ENCODE results near the gene MAP3K5. TPM values are rescaled to one million over a fixed set of nuclear protein-coding genes. Genes with fewer than 3 reads are reported as not detected.
"Not testable (repeated sequence)": the region's sequence is repeated elsewhere in the genome, so short reads cannot be mapped to it uniquely, and the experiment has no call there.

Gene MAP3K5
- total RNA-seq, 4 donors from 2014 or later = 26.9 to 64.5 (median 34.0) TPM

DNA sequence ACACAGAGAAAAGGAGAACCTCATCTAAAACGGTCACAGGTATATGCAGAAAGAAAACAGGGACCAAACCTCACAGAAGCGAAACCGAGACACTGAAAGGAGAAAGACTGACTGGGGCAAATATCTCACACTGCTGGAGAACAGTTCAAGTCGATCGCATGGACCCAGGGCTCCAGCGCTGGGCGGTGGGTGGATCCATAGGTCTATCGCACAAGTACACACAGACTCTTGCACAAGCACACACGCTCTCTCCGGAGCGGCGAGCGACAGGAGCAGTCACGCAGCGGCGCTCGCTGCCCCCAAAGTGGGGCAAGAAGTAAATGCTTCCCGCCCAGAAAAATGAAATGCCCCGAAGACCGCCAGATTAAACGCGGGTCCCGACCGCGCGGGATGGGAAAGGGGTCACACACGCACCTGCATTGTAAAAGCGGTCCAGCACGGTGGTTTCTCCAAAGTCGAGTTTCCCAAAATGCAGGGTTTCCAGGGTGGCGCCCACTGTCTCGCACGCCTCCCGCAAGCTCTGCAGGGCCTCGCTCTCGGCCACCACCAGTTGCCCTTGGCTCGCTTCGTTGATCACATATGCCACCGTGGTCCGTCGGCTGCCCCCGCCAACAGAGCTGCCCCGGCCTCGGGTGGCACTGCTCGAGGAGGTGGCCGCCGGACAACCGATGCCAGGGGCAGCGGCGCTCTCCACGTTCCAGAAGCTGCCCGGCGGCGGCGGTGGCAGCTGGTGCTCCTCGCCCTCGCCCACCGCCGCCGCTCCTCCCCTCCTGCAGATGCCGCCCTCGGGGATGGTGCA, 782 bp downstream of the MAP3K5 start:
- Histone ChIP-seq H3K27me3 (no peaks in the 10 kb centered on the region), H3K9me3 (no peaks in the 10 kb centered on the region), H3K4me3 (peak overlapping the region; percentile 66 to 96 (median 90)), H3K36me3 (no peaks in the 10 kb centered on the region), H3K27ac (peak overlapping the region; percentile 76 to 97 (median 88)), H3K4me1 (peaks cover 0 to 53% (median 19%) of the 10 kb centered on the region in 4 donors)
- DNase-seq (ENCODE audit: low spot score in 2 of 2) = peak; percentile 55 to 57
- 2 to 6% methylated on average over 25 to 45 of the region's 62 CpGs for WGBS, 2 donors
- peak in 1 of 2 donors; percentile 61 for TF ChIP-seq EP300 (IDR thresholded peaks at IDR 0.05)
- TF ChIP-seq, protein P1, sequence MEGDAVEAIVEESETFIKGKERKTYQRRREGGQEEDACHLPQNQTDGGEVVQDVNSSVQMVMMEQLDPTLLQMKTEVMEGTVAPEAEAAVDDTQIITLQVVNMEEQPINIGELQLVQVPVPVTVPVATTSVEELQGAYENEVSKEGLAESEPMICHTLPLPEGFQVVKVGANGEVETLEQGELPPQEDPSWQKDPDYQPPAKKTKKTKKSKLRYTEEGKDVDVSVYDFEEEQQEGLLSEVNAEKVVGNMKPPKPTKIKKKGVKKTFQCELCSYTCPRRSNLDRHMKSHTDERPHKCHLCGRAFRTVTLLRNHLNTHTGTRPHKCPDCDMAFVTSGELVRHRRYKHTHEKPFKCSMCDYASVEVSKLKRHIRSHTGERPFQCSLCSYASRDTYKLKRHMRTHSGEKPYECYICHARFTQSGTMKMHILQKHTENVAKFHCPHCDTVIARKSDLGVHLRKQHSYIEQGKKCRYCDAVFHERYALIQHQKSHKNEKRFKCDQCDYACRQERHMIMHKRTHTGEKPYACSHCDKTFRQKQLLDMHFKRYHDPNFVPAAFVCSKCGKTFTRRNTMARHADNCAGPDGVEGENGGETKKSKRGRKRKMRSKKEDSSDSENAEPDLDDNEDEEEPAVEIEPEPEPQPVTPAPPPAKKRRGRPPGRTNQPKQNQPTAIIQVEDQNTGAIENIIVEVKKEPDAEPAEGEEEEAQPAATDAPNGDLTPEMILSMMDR (IDR thresholded peaks at IDR 0.05) = no peak
- TF ChIP-seq POLR2A (IDR thresholded peaks at IDR 0.05) = peak in 1 of 2 donors; percentile 23

DNA sequence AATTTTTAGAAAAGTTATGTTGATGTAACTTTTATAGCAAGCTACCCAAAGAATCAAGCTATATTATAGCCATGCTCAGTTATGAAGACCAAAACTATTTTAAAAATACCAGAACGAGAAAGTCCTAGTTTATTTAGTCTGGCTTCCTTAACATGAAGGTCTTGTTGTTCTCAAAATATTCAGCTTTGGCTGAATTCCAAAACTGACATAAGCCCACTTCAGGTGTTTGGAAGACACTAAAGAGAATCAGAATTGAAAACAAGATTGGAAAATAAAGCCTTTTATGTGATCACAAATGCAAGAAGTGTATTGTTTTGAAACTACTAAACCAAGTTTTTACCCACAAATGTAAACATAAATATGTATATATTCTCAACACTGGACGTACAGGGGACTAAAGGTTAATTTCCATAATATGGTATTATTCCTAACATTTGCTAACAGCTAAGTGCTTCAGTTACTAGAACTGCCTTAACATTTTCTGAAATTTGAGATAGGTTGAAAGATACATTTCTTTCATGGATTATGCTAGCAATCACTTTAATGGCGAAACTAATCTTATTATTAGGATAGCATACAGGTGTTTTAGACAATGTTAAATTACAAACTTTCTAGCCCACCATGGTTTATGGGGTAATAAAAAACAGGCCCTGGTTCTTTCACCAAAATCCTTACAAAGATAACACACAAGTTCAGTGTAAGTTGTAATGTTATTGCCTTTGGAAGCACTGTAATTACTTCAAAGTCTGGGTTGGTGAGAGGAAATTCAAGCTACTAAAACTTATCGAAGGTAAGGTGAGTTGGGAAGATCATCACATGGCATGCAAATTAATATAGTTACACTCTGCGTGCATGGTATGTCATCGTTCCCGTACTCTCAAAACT, 1.6 kb downstream of the MAP3K5 start:
- no peak for DNase-seq (ENCODE audit: low spot score in 2 of 2)
- H3K4me3 ChIP-seq = peak overlapping the region; percentile 66 to 96 (median 90)
- H3K9me3 ChIP-seq = no peaks in the 10 kb centered on the region
- TF ChIP-seq, protein P1 (IDR thresholded peaks at IDR 0.05) = no peak
- TF ChIP-seq POLR2A (IDR thresholded peaks at IDR 0.05) (no peak), EP300 (IDR thresholded peaks at IDR 0.05) (no peak)
- H3K27me3 ChIP-seq = no peaks in the 10 kb centered on the region
- WGBS, 2 donors = 38 to 41% methylated on average over 7 of the region's 7 CpGs
- peak overlapping the region in 3 of 4 donors; percentile 79 to 97 (median 96) for H3K27ac ChIP-seq
- peaks cover 0 to 61% (median 23%) of the 10 kb centered on the region in 4 donors for H3K4me1 ChIP-seq
- H3K36me3 ChIP-seq = no peaks in the 10 kb centered on the region

DNA sequence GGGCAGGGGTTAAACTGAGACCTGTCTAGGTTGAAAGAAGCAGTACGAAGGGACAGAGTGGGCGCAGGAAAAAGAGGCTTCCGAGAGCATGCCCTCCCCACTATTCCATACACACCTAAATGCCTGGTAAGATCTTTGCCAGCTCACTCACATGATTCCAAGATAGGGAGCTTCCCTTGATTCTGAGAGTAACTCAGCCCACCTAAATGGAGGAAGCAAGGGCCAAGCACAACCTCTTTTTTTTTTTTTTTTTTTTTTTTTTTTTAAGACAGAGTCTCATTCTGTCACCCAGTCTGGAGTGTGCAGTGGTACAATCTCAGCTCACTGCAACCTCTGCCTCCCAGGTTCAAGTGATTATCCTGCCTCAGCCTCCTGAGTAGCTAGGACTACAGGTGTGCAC, 2.8 kb downstream of the MAP3K5 start:
- peak overlapping the region in 2 of 4 donors; percentile 79 to 97 for H3K27ac ChIP-seq
- not testable (repeated sequence) for H3K27me3 ChIP-seq

DNA sequence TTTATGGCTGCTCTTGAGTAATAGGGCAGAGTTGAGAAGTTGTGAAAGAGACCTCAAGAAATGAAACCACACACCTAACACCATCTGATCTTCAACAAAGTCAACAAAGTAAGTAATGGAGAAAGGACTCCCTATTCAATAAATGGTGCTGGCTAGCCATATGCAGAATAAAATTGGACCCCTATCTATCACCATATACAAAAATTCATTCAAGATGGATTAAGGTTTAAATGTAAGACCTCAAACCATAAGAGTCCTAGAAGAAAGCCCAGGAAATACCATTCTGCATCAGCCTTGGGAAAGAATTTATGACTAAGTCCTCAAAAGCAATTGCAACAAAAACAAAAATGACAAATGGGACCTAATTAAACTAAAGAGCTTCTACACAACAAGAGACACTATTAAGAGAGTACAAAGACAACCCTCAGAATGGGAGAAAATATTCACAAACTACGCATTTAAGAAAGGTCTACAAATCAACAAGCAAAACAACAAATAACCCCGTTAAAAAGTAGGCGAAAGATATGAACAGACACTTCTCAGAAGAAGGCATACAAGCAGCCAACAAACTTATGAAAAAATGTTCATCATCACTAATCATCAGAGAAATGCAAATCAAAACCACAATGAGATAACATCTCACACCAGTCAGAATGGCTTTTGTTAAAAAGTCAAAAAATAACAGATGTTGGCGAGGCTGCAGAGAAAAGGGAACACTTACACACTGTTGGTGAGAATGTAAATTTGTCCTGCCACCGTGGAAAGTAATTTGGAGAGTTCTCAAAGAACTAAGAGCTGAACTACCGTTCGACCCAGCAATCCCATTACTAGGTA, 4.0 kb downstream of the MAP3K5 start:
- H3K9me3 ChIP-seq = no peaks in the 10 kb centered on the region
- H3K27me3 ChIP-seq = no peaks in the 10 kb centered on the region
- H3K4me1 ChIP-seq = peaks cover 0 to 65% (median 30%) of the 10 kb centered on the region in 4 donors
- no peak overlapping the region for H3K4me3 ChIP-seq
- H3K27ac ChIP-seq = peak overlapping the region in 3 of 4 donors; percentile 33 to 48 (median 36)
- DNase-seq (ENCODE audit: low spot score in 2 of 2) = no peak
- no peak for TF ChIP-seq EP300 (IDR thresholded peaks at IDR 0.05)
- WGBS, 2 donors = 58 to 67% methylated on average over 7 of the region's 7 CpGs
- H3K36me3 ChIP-seq = no peaks in the 10 kb centered on the region

More for the DNA sequence above, 2.8 kb downstream of the MAP3K5 start:
- not testable (repeated sequence) for H3K9me3 ChIP-seq; DNase-seq (ENCODE audit: low spot score in 2 of 2); H3K36me3 ChIP-seq
- Histone ChIP-seq H3K4me1 (peaks cover 0 to 68% (median 30%) of the 10 kb centered on the region in 4 donors), H3K4me3 (peak overlapping the region in 1 of 4 donors; percentile 95)
- WGBS, 2 donors = 73 to 78% methylated on average over 3 of the region's 3 CpGs

DNA sequence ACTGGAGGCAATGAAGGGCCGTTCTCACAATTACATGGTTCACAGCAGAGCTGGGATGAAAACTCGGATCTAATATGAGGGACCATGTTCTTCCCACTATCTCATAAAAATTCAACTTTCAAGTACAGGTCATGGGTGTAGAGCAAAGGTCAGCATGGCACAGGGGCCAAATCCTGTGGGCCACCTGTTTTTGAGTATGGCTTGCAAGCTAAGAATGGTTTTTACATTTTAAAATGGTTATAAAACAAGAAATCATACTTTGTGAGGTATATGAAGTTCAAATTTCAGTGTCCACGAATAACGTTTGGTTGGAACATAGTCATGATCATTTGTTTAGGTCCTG, 4.6 kb downstream of the MAP3K5 start:
- H3K4me1 ChIP-seq = peaks cover 0 to 65% (median 30%) of the 10 kb centered on the region in 4 donors
- H3K36me3 ChIP-seq = no peaks in the 10 kb centered on the region
- DNase-seq (ENCODE audit: low spot score in 2 of 2) = no peak
- H3K27me3 ChIP-seq = no peaks in the 10 kb centered on the region
- TF ChIP-seq POLR2A (IDR thresholded peaks at IDR 0.05) (no peak), EP300 (IDR thresholded peaks at IDR 0.05) (no peak)
- TF ChIP-seq, protein P1 (IDR thresholded peaks at IDR 0.05) = no peak
- no peaks in the 10 kb centered on the region for H3K9me3 ChIP-seq
- no peak overlapping the region for H3K4me3 ChIP-seq
- peak overlapping the region in 3 of 4 donors; percentile 33 to 48 (median 36) for H3K27ac ChIP-seq
- WGBS, 2 donors = 68 to 74% methylated on average over 4 of the region's 4 CpGs
